ENCODE results near the gene DLG1. TPM values are rescaled to one million over a fixed set of nuclear protein-coding genes. Genes with fewer than 3 reads are reported as not detected.
A peak's percentile ranks its signal among the peaks of the same experiment; 100 is the strongest.

The DLG1 gene
- total and polyA plus RNA-seq, 2 experiments from 2014 or later = 54.8 to 128 TPM

GRCh38 chr3:197305854-197306253 is 7.4 kb upstream of the DLG1 start:
- no peak overlapping the region for H3K4me3 ChIP-seq
- H3K79me2 ChIP-seq = no peaks in the 10 kb centered on the region
- no peaks in the 10 kb centered on the region for H3K36me3 ChIP-seq (replicated peaks; ENCODE audit: insufficient read depth, low read depth)
- peaks cover 6% of the 10 kb centered on the region for H3K4me1 ChIP-seq (ENCODE audit: insufficient read depth)
- H2AFZ ChIP-seq = no peak overlapping the region
- H3K9me3 ChIP-seq (ENCODE audit: low read depth) = no peaks in the 10 kb centered on the region
- no peaks in the 10 kb centered on the region for H3K27me3 ChIP-seq
- no peak for DNase-seq (ENCODE audit: low spot score)
- TF ChIP-seq EZH2 (IDR thresholded peaks at IDR 0.05; ENCODE audit: borderline replicate concordance) (no peak), EZH2phosphoT487 (IDR thresholded peaks at IDR 0.05; ENCODE audit: low read depth, severe bottlenecking, unreplicated experiment) (no peak), CTCF (IDR thresholded peaks at IDR 0.05; ENCODE audit: poor library complexity) (no peak)
- H3K9me2 ChIP-seq (replicated peaks; ENCODE audit: insufficient read depth) = no peaks in the 10 kb centered on the region
- H3K4me2 ChIP-seq = no peak overlapping the region
- 65% methylated on average over 1 of the region's 1 CpG for WGBS (ENCODE audit: low lambda C conversion rate, missing lambda C conversion rate)
- H3K27ac ChIP-seq = no peak overlapping the region
- no peaks in the 10 kb centered on the region for H4K20me1 ChIP-seq (ENCODE audit: insufficient read depth, poor library complexity, severe bottlenecking)

GRCh38 chr3:197303452-197303851 is 5.0 kb upstream of the DLG1 start:
- peaks cover 12% of the 10 kb centered on the region for H3K4me1 ChIP-seq (ENCODE audit: insufficient read depth)
- DNase-seq (ENCODE audit: low spot score) = no peak
- WGBS (ENCODE audit: low lambda C conversion rate, missing lambda C conversion rate) = 61% methylated on average over 6 of the region's 6 CpGs
- H3K4me3 ChIP-seq = no peak overlapping the region
- H3K79me2 ChIP-seq = no peaks in the 10 kb centered on the region
- no peaks in the 10 kb centered on the region for H3K9me3 ChIP-seq (ENCODE audit: low read depth)
- H3K4me2 ChIP-seq = no peak overlapping the region
- no peaks in the 10 kb centered on the region for H3K27me3 ChIP-seq
- H3K9me2 ChIP-seq (replicated peaks; ENCODE audit: insufficient read depth) = no peaks in the 10 kb centered on the region
- no peaks in the 10 kb centered on the region for H3K36me3 ChIP-seq (replicated peaks; ENCODE audit: insufficient read depth, low read depth)
- no peak overlapping the region for H2AFZ ChIP-seq
- H3K27ac ChIP-seq = peak overlapping the region; percentile 4
- H4K20me1 ChIP-seq (ENCODE audit: insufficient read depth, poor library complexity, severe bottlenecking) = no peaks in the 10 kb centered on the region
- TF ChIP-seq CTCF (IDR thresholded peaks at IDR 0.05; ENCODE audit: poor library complexity) (no peak), EZH2phosphoT487 (IDR thresholded peaks at IDR 0.05; ENCODE audit: low read depth, severe bottlenecking, unreplicated experiment) (no peak), EZH2 (IDR thresholded peaks at IDR 0.05; ENCODE audit: borderline replicate concordance) (no peak)

- H3K27ac ChIP-seq = peak overlapping the region; percentile 4
- H4K20me1 ChIP-seq (ENCODE audit: insufficient read depth, poor library complexity, severe bottlenecking) = no peaks in the 10 kb centered on the region
- no peaks in the 10 kb centered on the region for H3K9me3 ChIP-seq (ENCODE audit: low read depth)
- no peaks in the 10 kb centered on the region for H3K79me2 ChIP-seq
- peak; percentile 13 for DNase-seq (ENCODE audit: low spot score)
- WGBS (ENCODE audit: low lambda C conversion rate, missing lambda C conversion rate) = 87% methylated on average over 3 of the region's 3 CpGs
- H3K4me3 ChIP-seq = no peak overlapping the region
- H3K9me2 ChIP-seq (replicated peaks; ENCODE audit: insufficient read depth) = no peaks in the 10 kb centered on the region
- no peaks in the 10 kb centered on the region for H3K36me3 ChIP-seq (replicated peaks; ENCODE audit: insufficient read depth, low read depth)
- peaks cover 12% of the 10 kb centered on the region for H3K4me1 ChIP-seq (ENCODE audit: insufficient read depth)
- no peak overlapping the region for H2AFZ ChIP-seq
- TF ChIP-seq EZH2 (IDR thresholded peaks at IDR 0.05; ENCODE audit: borderline replicate concordance) (no peak), EZH2phosphoT487 (IDR thresholded peaks at IDR 0.05; ENCODE audit: low read depth, severe bottlenecking, unreplicated experiment) (no peak), CTCF (IDR thresholded peaks at IDR 0.05; ENCODE audit: poor library complexity) (no peak)
- no peak overlapping the region for H3K4me2 ChIP-seq
- H3K27me3 ChIP-seq = no peaks in the 10 kb centered on the region
These were observed 4.4 kb upstream of the DLG1 start for GRCh38 chr3:197302696-197303341.
